ENCODE data around the gene ADCY5.

Gene ADCY5

GRCh38 chr3:123400169-123400568 is 48.7 kb downstream of the ADCY5 start:
- no peak for DNase-seq (ENCODE audit: low read depth, low spot score)
- TF ChIP-seq CTCF (IDR thresholded peaks at IDR 0.05; ENCODE audit: insufficient read depth, low read length, missing control alignments): no peak
- CTCF ChIA-PET: no interaction called here
- POLR2A ChIA-PET: no interaction called here
- H3K4me3 ChIP-seq (ENCODE audit: low read depth, low read length): no peak overlapping the region

GRCh38 chr3:123399653-123400052 is 49.2 kb downstream of the ADCY5 start:
- ChIA-PET CTCF (interaction anchor here (1.3 kb wide), 1 partner anchor 159 kb away, joined by 4 read pairs; no protein-coding TSS in a partner anchor), POLR2A (no interaction called here)
- H3K4me3 ChIP-seq (ENCODE audit: low read depth, low read length): no peak overlapping the region
- TF ChIP-seq CTCF (IDR thresholded peaks at IDR 0.05; ENCODE audit: insufficient read depth, low read length, missing control alignments): no peak
- DNase-seq (ENCODE audit: low read depth, low spot score): no peak

- CTCF ChIA-PET: interaction anchor here (1.3 kb wide), 1 partner anchor 161 kb away, joined by 4 read pairs; no protein-coding TSS in a partner anchor
- no peak for DNase-seq (ENCODE audit: low read depth, low spot score)
- POLR2A ChIA-PET: no interaction called here
- no peak overlapping the region for H3K4me3 ChIP-seq (ENCODE audit: low read depth, low read length)
- no peak for TF ChIP-seq CTCF (IDR thresholded peaks at IDR 0.05; ENCODE audit: insufficient read depth, low read length, missing control alignments)
Observed at GRCh38 chr3:123397921-123398785, 50.7 kb downstream of the ADCY5 start.

GRCh38 chr3:123397050-123397590 is 51.8 kb downstream of the ADCY5 start:
- no peak for TF ChIP-seq CTCF (IDR thresholded peaks at IDR 0.05; ENCODE audit: insufficient read depth, low read length, missing control alignments)
- ChIA-PET POLR2A (no interaction called here), CTCF (no interaction called here)
- no peak for DNase-seq (ENCODE audit: low read depth, low spot score)
- H3K4me3 ChIP-seq (ENCODE audit: low read depth, low read length): no peak overlapping the region

- no peak for TF ChIP-seq CTCF (IDR thresholded peaks at IDR 0.05; ENCODE audit: insufficient read depth, low read length, missing control alignments)
- ChIA-PET POLR2A (no interaction called here), CTCF (no interaction called here)
- DNase-seq (ENCODE audit: low read depth, low spot score): no peak
- H3K4me3 ChIP-seq (ENCODE audit: low read depth, low read length): no peak overlapping the region
Observed at GRCh38 chr3:123396171-123397049, 52.5 kb downstream of the ADCY5 start.

GRCh38 chr3:123395235-123395634 is 53.7 kb downstream of the ADCY5 start:
- DNase-seq (ENCODE audit: low read depth, low spot score): no peak
- ChIA-PET POLR2A (no interaction called here), CTCF (no interaction called here)
- TF ChIP-seq CTCF (IDR thresholded peaks at IDR 0.05; ENCODE audit: insufficient read depth, low read length, missing control alignments): no peak
- no peak overlapping the region for H3K4me3 ChIP-seq (ENCODE audit: low read depth, low read length)

Measured in AG04449 (cell line).